CD4-positive, alpha-beta T cell (primary cell): Measurements from ENCODE around the gene RAB15. TPM values are rescaled to one million over a fixed set of nuclear protein-coding genes. Genes with fewer than 3 reads are reported as not detected.

Source experiments
- ATAC-seq: fragments of 200-7000 bp; cut with Tn5 transposase; one replicate; pipeline ENCODE4 v1.10.0; 2022; ENCODE audit warnings: mild to moderate bottlenecking; ENCODE audit not compliant: poor library complexity
- CTCF ChIA-PET: fragments of 350-600 bp; sonication (Branson Sonifier 250); formaldehyde crosslinking; loops from one replicate; lab custom pipeline; 2021; ENCODE audit warnings: antibody characterized with exemption, inconsistent platforms; lab: Charles Lee
- POLR2A ChIA-PET: fragments of 350-600 bp; sonication (Branson Sonifier 250); formaldehyde crosslinking; loops from one replicate; lab custom pipeline; 2021; ENCODE audit warnings: antibody characterized with exemption, inconsistent platforms; lab: Charles Lee
- DNase-seq, 14 experiments: peaks; one replicate each; pipeline ENCODE4 v3.0.0-alpha.2; 2013 to 2020; ENCODE audit warnings: mixed read lengths in 2 of 14
- H3K27ac ChIP-seq, 2 donors: one replicate each; pipeline versions ENCODE4 v1.5.1 to v1.7.0; 2013; ENCODE audit warnings: low read length in 2 of 2, low read depth in 1 of 2, mild to moderate bottlenecking in 1 of 2
- H3K27me3 ChIP-seq, 2 experiments: 1 replicate in 1 of 2; 2 replicates in 1 of 2; pipeline versions ENCODE4 v1.6.1 to v1.7.0; 2013; ENCODE audit warnings: low read length in 2 of 2, control low read depth in 1 of 2, mild to moderate bottlenecking in 1 of 2, moderate library complexity in 1 of 2; ENCODE audit not compliant: insufficient read depth in 2 of 2, control insufficient read depth in 1 of 2
- H3K36me3 ChIP-seq: one replicate; pipeline ENCODE4 v1.6.1; 2013; ENCODE audit warnings: low read length, control low read depth; ENCODE audit not compliant: insufficient read depth
- H3K4me1 ChIP-seq: one replicate; pipeline ENCODE4 v1.6.1; 2013; ENCODE audit warnings: low read length, control low read depth; ENCODE audit not compliant: insufficient read depth
- H3K4me3 ChIP-seq: one replicate; pipeline ENCODE4 v1.5.1; 2013; ENCODE audit warnings: mild to moderate bottlenecking, low read length, moderate library complexity
- H3K9me3 ChIP-seq, 2 experiments: 1 replicate in 1 of 2; 2 replicates in 1 of 2; pipeline versions ENCODE4 v1.6.1 to v1.7.0; 2013; ENCODE audit warnings: low read length in 2 of 2, mild to moderate bottlenecking in 2 of 2, control low read depth in 1 of 2, moderate library complexity in 1 of 2; ENCODE audit not compliant: control insufficient read depth in 1 of 2, insufficient read depth in 1 of 2
- H3K27ac Mint-ChIP-seq: one replicate; pipeline ENCODE4 v1.8.0; 2020; ENCODE audit warnings: mixed read lengths
- H3K27me3 Mint-ChIP-seq: one replicate; pipeline ENCODE4 v1.8.0; 2021; ENCODE audit warnings: mixed read lengths
- H3K36me3 Mint-ChIP-seq: one replicate; pipeline ENCODE4 v1.8.0; 2021; ENCODE audit warnings: low read depth, mixed read lengths
- H3K4me1 Mint-ChIP-seq: one replicate; pipeline ENCODE4 v1.8.0; 2021; ENCODE audit warnings: low read depth, mixed read lengths
- H3K4me3 Mint-ChIP-seq: one replicate; pipeline ENCODE4 v1.8.0; 2020; ENCODE audit warnings: mild to moderate bottlenecking, mixed read lengths
- H3K9me3 Mint-ChIP-seq: one replicate; pipeline ENCODE4 v1.8.0; 2020; ENCODE audit warnings: mixed read lengths
- intact Hi-C, 2 experiments: fragments of 100-400 bp; cut with DNase I in 1 of 2; cut with micrococcal nuclease in 1 of 2; formaldehyde crosslinking; loops; one replicate each; pipeline versions ENCODE4 v1.15.1 to v1.9.0; 2023 to 2025; cut with DNase I, micrococcal nuclease
- total RNA-seq, 174 experiments: library from RNA in 2 of 174; stranded (reverse) in 2 of 174; gene quantifications; one replicate each; pipeline ENCODE4 v1.2.3 and lab custom pipeline; 2021 to 2026
- TF ChIP-seq, protein P1 (sequence below): fragments of 200-600 bp; IDR thresholded peaks from one replicate; pipeline ENCODE4 v1.8.0; 2022; ENCODE audit warnings: antibody characterized with exemption, mild to moderate bottlenecking

The RAB15 gene
- total RNA-seq, 2 experiments from 2014 or later = 2.6 to 3.8 TPM

DNA sequence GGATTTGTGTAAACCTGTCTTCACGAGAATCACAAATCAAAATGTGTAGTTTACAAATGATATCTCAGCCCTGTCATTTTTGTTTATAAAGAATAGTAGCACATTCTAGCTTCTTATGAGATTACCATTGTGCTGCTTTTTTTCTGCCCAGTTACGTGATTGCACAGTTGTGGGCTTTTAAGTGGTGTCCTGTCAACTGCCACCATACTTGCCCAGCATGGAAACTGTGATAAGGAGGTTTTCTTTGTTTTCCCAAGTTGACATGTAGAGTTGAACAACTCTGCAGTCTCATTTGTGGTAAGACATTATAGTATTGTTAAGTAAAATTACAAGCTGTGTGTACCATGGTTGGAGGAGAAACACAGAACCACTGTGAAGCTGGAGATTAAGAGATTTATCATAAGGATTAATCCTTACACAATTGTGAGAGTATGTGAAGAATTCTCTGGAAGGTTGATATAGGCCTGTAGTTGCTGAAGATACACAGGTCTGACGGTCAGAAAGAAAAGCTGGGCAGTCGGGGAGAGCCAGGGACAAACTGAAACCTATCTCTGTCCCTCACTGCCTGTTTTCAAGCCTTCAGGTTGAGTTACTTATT, 45.6 kb downstream of the RAB15 start:
- peaks cover 62% of the 10 kb centered on the region for H3K36me3 ChIP-seq
- Mint-ChIP-seq H3K27ac (no peak overlapping the region), H3K9me3 (no peaks in the 10 kb centered on the region), H3K4me1 (peaks cover 30% of the 10 kb centered on the region), H3K4me3 (peak overlapping the region; percentile 39), H3K27me3 (no peaks in the 10 kb centered on the region), H3K36me3 (peaks cover 59% of the 10 kb centered on the region)
- intact Hi-C loops = loop anchor here in 1 of 2 experiments (5.0 kb wide), 1 partner anchor 56 kb away; no protein-coding TSS in a partner anchor
- H3K27ac ChIP-seq = peak overlapping the region in 1 of 2 donors; percentile 5
- ATAC-seq (no peak), DNase-seq (no peak)
- POLR2A ChIA-PET = interaction anchor here (0.5 to 7.0 kb wide), 4 partner anchors 9 to 601 kb away, joined by 3 to 132 read pairs (median 3); partner anchors contain the start of genes CHURC1 and FNTB
- no peaks in the 10 kb centered on the region for H3K9me3 ChIP-seq
- no peak overlapping the region for H3K4me3 ChIP-seq
- TF ChIP-seq, protein P1, sequence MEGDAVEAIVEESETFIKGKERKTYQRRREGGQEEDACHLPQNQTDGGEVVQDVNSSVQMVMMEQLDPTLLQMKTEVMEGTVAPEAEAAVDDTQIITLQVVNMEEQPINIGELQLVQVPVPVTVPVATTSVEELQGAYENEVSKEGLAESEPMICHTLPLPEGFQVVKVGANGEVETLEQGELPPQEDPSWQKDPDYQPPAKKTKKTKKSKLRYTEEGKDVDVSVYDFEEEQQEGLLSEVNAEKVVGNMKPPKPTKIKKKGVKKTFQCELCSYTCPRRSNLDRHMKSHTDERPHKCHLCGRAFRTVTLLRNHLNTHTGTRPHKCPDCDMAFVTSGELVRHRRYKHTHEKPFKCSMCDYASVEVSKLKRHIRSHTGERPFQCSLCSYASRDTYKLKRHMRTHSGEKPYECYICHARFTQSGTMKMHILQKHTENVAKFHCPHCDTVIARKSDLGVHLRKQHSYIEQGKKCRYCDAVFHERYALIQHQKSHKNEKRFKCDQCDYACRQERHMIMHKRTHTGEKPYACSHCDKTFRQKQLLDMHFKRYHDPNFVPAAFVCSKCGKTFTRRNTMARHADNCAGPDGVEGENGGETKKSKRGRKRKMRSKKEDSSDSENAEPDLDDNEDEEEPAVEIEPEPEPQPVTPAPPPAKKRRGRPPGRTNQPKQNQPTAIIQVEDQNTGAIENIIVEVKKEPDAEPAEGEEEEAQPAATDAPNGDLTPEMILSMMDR = no peak
- H3K4me1 ChIP-seq = peaks cover 41% of the 10 kb centered on the region
- CTCF ChIA-PET = interaction anchor here (0.7 to 1.7 kb wide), 3 partner anchors 10 to 386 kb away, joined by 3 to 4 read pairs (median 3); partner anchors contain the start of genes FNTB and HSPA2
- H3K27me3 ChIP-seq = no peaks in the 10 kb centered on the region

DNA sequence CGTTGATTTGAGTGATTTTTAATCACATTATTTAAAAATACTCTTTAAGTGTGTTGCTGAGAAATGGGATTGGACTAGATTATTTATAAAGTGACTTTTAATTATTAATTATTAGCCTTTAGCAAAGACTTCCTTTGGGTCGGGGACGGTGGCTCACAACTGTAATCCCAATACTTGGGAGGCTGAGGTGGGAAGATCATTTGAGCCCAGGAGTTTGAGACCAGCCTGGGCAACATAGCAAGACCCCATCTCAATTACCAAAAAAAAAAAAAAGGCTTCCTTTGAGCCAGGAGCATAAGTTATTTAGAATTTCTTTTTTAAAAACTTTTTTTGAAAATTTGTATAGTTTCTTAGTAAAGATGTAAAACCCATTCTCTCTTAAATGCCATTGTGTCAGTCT, 49.1 kb downstream of the RAB15 start:
- TF ChIP-seq, protein P1 = no peak
- Mint-ChIP-seq H3K4me1 (peaks cover 61% of the 10 kb centered on the region), H3K9me3 (no peaks in the 10 kb centered on the region), H3K4me3 (no peak overlapping the region), H3K36me3 (peaks cover 71% of the 10 kb centered on the region), H3K27me3 (no peaks in the 10 kb centered on the region), H3K27ac (peak overlapping the region; percentile 73)
- ATAC-seq = no peak
- Histone ChIP-seq H3K4me1 (peaks cover 19% of the 10 kb centered on the region), H3K27ac (no peak overlapping the region), H3K9me3 (no peaks in the 10 kb centered on the region), H3K4me3 (no peak overlapping the region), H3K27me3 (no peaks in the 10 kb centered on the region), H3K36me3 (peaks cover 51% of the 10 kb centered on the region)
- POLR2A ChIA-PET = interaction anchor here (1.0 to 7.0 kb wide), 2 partner anchors 7 to 13 kb away, joined by 3 to 132 read pairs; partner anchors contain the start of gene CHURC1
- CTCF ChIA-PET = interaction anchor here (0.6 to 1.9 kb wide), 3 partner anchors 8 to 449 kb away, joined by 3 to 6 read pairs (median 3); partner anchors contain the start of gene CHURC1
- intact Hi-C loops = no loop called here
- DNase-seq = no peak

DNA sequence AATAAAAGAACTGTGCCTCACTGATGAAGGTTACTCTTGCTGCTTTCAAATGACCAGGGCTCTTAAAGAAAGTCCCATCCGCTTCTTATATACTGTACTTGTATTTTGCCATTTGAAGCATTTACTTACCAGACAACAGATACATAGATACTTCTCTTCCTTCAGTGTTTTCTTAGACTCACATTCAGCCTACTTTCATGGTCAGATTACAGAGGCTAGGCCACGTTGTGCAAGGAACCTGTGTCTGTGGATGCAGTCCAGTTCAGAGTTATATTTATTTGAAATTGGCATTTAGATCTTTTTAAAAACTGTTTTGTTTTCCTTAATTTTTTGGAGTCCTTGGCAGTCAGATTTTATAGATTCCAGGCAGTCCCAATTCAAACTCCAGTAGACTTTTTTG, 51.7 kb downstream of the RAB15 start:
- no peak for DNase-seq
- Histone ChIP-seq H3K36me3 (peaks cover 26% of the 10 kb centered on the region), H3K4me3 (no peak overlapping the region), H3K4me1 (peaks cover 30% of the 10 kb centered on the region), H3K27ac (no peak overlapping the region), H3K9me3 (no peaks in the 10 kb centered on the region), H3K27me3 (no peaks in the 10 kb centered on the region)
- CTCF ChIA-PET = interaction anchor here (0.6 to 1.7 kb wide), 2 partner anchors 13 to 66 kb away, joined by 3 to 5 read pairs; partner anchors contain the start of gene FNTB
- peaks cover 85% of the 10 kb centered on the region for H3K4me1 Mint-ChIP-seq
- TF ChIP-seq, protein P1 = no peak
- peak overlapping the region; percentile 70 for H3K27ac Mint-ChIP-seq
- no peaks in the 10 kb centered on the region for H3K9me3 Mint-ChIP-seq
- peaks cover 73% of the 10 kb centered on the region for H3K36me3 Mint-ChIP-seq
- intact Hi-C loops = no loop called here
- ATAC-seq = no peak
- POLR2A ChIA-PET = interaction anchor here (0.6 kb wide), 1 partner anchor 10 kb away, joined by 3 read pairs; no protein-coding TSS in a partner anchor
- H3K4me3 Mint-ChIP-seq = no peak overlapping the region
- H3K27me3 Mint-ChIP-seq = no peaks in the 10 kb centered on the region
